Measurements from ENCODE around the gene ST3GAL5.
"Not testable (repeated sequence)": the region's sequence is repeated elsewhere in the genome, so short reads cannot be mapped to it uniquely, and the experiment has no call there.

The ST3GAL5 gene

GRCh38 chr2:85905187-85905666, 16.4 kb upstream of the ST3GAL5 start:
- no peak overlapping the region for H3K4me3 ChIP-seq (ENCODE audit: low read length in 2 of 2)
- H3K36me3 ChIP-seq (ENCODE audit: control insufficient read depth in 2 of 2, insufficient read depth in 2 of 2, low read length in 2 of 2): no peaks in the 10 kb centered on the region
- no peaks in the 10 kb centered on the region for H3K9me3 ChIP-seq (ENCODE audit: control insufficient read depth in 2 of 2, low read length in 2 of 2)
- peaks cover 11% of the 10 kb centered on the region for H3K4me1 ChIP-seq (ENCODE audit: control insufficient read depth, insufficient read depth, low read length)
- no peak overlapping the region for H3K9ac ChIP-seq (ENCODE audit: low read length in 2 of 2)
- peak overlapping the region; percentile 41 for H3K27ac ChIP-seq (ENCODE audit: low read length)
- no peaks in the 10 kb centered on the region for H3K27me3 ChIP-seq (ENCODE audit: control insufficient read depth in 1 of 2, insufficient read depth in 2 of 2, low read length in 2 of 2)

DNA sequence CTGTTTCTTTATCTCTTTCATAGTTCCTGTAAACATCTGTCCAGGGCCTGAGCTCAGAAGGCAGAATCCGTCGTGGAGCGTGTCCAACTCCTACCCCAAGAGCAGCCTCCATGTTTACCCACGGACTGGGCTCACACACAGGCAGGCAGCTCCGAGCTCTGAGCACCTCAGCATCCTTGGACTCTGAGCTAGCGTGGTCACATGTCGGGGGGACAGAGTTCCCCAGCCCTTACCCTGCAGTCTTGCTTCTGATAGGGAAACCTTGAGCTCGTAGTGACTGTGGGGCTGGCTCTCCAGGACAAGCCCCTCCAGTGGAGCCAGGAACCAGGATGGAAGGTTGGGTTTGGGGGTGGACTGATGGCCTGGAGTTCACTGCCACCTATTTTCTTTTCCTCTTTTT, 15.1 kb upstream of the ST3GAL5 start:
- H3K9ac ChIP-seq (ENCODE audit: low read length in 2 of 2): no peak overlapping the region
- H3K36me3 ChIP-seq (ENCODE audit: control insufficient read depth in 2 of 2, insufficient read depth in 2 of 2, low read length in 2 of 2): no peaks in the 10 kb centered on the region
- no peaks in the 10 kb centered on the region for H3K9me3 ChIP-seq (ENCODE audit: control insufficient read depth in 2 of 2, low read length in 2 of 2)
- H3K27me3 ChIP-seq (ENCODE audit: control insufficient read depth in 1 of 2, insufficient read depth in 2 of 2, low read length in 2 of 2): no peaks in the 10 kb centered on the region
- H3K4me1 ChIP-seq (ENCODE audit: control insufficient read depth, insufficient read depth, low read length): peaks cover 11% of the 10 kb centered on the region
- no peak overlapping the region for H3K27ac ChIP-seq (ENCODE audit: low read length)
- no peak overlapping the region for H3K4me3 ChIP-seq (ENCODE audit: low read length in 2 of 2)

DNA sequence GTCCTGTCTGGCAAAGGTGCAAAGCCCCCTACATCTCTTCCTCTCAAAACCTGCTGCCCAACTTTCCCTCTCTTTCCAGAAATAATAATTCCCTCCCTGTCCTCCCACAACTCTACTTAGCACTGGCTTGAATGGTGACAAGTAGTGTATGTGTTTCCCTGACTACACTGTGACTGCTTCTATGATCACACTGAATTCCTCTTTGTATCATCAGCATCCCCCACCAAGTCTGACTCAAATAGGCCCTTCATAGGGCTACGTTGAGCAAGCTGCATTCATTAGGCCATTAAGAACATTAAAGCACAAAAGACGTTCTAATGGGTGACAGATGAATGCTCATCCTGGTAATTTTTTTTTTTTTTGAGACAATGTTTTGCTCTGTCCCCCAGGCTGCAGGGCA, 13.7 kb upstream of the ST3GAL5 start:
- Histone ChIP-seq H3K4me1 (ENCODE audit: control insufficient read depth, insufficient read depth, low read length) (peaks cover 11% of the 10 kb centered on the region), H3K4me3 (ENCODE audit: low read length in 2 of 2) (no peak overlapping the region), H3K36me3 (ENCODE audit: control insufficient read depth in 2 of 2, insufficient read depth in 2 of 2, low read length in 2 of 2) (no peaks in the 10 kb centered on the region), H3K9me3 (ENCODE audit: control insufficient read depth in 2 of 2, low read length in 2 of 2) (no peaks in the 10 kb centered on the region), H3K27me3 (ENCODE audit: control insufficient read depth in 1 of 2, insufficient read depth in 2 of 2, low read length in 2 of 2) (no peaks in the 10 kb centered on the region), H3K27ac (ENCODE audit: low read length) (no peak overlapping the region), H3K9ac (ENCODE audit: low read length in 2 of 2) (no peak overlapping the region)

DNA sequence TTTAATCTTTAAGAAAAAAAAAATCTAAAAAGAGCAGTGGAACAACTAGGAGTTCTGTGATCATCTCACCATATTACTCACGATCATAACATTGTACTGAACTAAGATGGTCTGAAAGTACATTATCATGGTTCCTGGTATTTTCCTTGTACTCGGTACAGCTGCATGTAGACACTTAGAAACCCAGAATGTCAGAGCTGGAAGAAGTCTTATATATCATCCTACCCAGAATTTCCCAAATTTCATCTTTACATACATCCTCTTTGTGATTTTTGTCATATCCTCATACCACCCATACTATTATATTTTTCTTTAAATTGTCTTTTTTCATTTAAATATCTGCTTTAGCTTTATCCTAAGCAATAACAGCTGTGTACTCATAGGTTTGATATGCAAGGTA, 12.4 kb upstream of the ST3GAL5 start:
- Histone ChIP-seq H3K36me3 (ENCODE audit: control insufficient read depth in 2 of 2, insufficient read depth in 2 of 2, low read length in 2 of 2) (no peaks in the 10 kb centered on the region), H3K4me1 (ENCODE audit: control insufficient read depth, insufficient read depth, low read length) (peaks cover 11% of the 10 kb centered on the region), H3K9ac (ENCODE audit: low read length in 2 of 2) (no peak overlapping the region), H3K9me3 (ENCODE audit: control insufficient read depth in 2 of 2, low read length in 2 of 2) (no peaks in the 10 kb centered on the region), H3K4me3 (ENCODE audit: low read length in 2 of 2) (no peak overlapping the region), H3K27me3 (ENCODE audit: control insufficient read depth in 1 of 2, insufficient read depth in 2 of 2, low read length in 2 of 2) (no peaks in the 10 kb centered on the region), H3K27ac (ENCODE audit: low read length) (no peak overlapping the region)

DNA sequence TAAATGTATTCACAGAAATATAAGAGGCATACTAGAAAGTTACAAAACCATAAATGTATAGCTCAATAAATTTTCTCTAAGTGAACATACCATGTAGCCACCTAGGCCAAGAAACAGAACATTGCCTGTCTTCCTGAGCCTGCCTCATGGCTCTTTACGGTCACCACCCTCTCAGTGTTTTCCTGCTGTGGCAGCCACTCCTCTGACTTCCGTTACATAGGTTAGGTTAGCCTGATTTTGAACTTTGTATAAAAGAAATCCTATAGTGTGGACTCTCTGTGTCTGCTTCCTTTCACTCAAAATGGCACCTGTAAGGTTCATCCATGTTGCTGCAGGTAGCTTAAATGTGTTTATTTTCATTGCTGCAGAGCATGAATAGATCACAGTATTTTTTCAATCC, 11.6 kb upstream of the ST3GAL5 start:
- Histone ChIP-seq H3K9me3 (ENCODE audit: control insufficient read depth in 2 of 2, low read length in 2 of 2) (no peaks in the 10 kb centered on the region), H3K36me3 (ENCODE audit: control insufficient read depth in 2 of 2, insufficient read depth in 2 of 2, low read length in 2 of 2) (no peaks in the 10 kb centered on the region), H3K9ac (ENCODE audit: low read length in 2 of 2) (no peak overlapping the region), H3K4me3 (ENCODE audit: low read length in 2 of 2) (no peak overlapping the region), H3K27ac (ENCODE audit: low read length) (no peak overlapping the region), H3K4me1 (ENCODE audit: control insufficient read depth, insufficient read depth, low read length) (peaks cover 7% of the 10 kb centered on the region), H3K27me3 (ENCODE audit: control insufficient read depth in 1 of 2, insufficient read depth in 2 of 2, low read length in 2 of 2) (no peaks in the 10 kb centered on the region)

- no peak overlapping the region for H3K9ac ChIP-seq (ENCODE audit: low read length in 2 of 2)
- no peaks in the 10 kb centered on the region for H3K36me3 ChIP-seq (ENCODE audit: control insufficient read depth in 2 of 2, insufficient read depth in 2 of 2, low read length in 2 of 2)
- H3K27ac ChIP-seq (ENCODE audit: low read length): no peak overlapping the region
- H3K27me3 ChIP-seq (ENCODE audit: control insufficient read depth in 1 of 2, insufficient read depth in 2 of 2, low read length in 2 of 2): no peaks in the 10 kb centered on the region
- no peak overlapping the region for H3K4me3 ChIP-seq (ENCODE audit: low read length in 2 of 2)
- H3K4me1 ChIP-seq (ENCODE audit: control insufficient read depth, insufficient read depth, low read length): peaks cover 2% of the 10 kb centered on the region
- no peaks in the 10 kb centered on the region for H3K9me3 ChIP-seq (ENCODE audit: control insufficient read depth in 2 of 2, low read length in 2 of 2)
Measured at GRCh38 chr2:85899849-85900248, 11.1 kb upstream of the ST3GAL5 start.

DNA sequence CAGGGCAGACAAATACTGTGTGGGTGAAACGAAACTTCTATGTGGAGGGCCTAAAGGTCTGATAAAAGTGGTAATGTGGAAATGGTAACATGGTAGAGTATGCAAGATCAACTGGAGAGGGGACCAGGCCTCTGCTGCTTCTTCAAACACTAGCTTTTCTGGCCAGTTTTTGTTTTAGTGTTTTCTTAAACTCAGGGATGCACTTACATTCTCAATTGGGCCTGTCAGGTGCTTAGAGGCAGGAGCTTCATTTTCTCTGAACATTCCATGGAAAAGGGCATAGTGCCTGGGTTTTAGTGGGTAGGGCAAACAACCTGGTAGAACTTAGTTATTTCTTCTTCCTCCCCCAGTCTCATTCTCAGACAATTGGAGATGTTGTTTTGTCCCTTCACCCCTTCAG, 10.5 kb upstream of the ST3GAL5 start:
- no peaks in the 10 kb centered on the region for H3K36me3 ChIP-seq (ENCODE audit: control insufficient read depth in 2 of 2, insufficient read depth in 2 of 2, low read length in 2 of 2)
- no peak overlapping the region for H3K27ac ChIP-seq (ENCODE audit: low read length)
- H3K4me3 ChIP-seq (ENCODE audit: low read length in 2 of 2): no peak overlapping the region
- no peaks in the 10 kb centered on the region for H3K4me1 ChIP-seq (ENCODE audit: control insufficient read depth, insufficient read depth, low read length)
- H3K27me3 ChIP-seq (ENCODE audit: control insufficient read depth in 1 of 2, insufficient read depth in 2 of 2, low read length in 2 of 2): no peaks in the 10 kb centered on the region
- no peak overlapping the region for H3K9ac ChIP-seq (ENCODE audit: low read length in 2 of 2)
- no peaks in the 10 kb centered on the region for H3K9me3 ChIP-seq (ENCODE audit: control insufficient read depth in 2 of 2, low read length in 2 of 2)

- Histone ChIP-seq H3K9ac (ENCODE audit: low read length in 2 of 2) (no peak overlapping the region), H3K27me3 (ENCODE audit: control insufficient read depth in 1 of 2, insufficient read depth in 2 of 2, low read length in 2 of 2) (no peaks in the 10 kb centered on the region), H3K9me3 (ENCODE audit: control insufficient read depth in 2 of 2, low read length in 2 of 2) (no peaks in the 10 kb centered on the region), H3K36me3 (ENCODE audit: control insufficient read depth in 2 of 2, insufficient read depth in 2 of 2, low read length in 2 of 2) (no peaks in the 10 kb centered on the region), H3K4me1 (ENCODE audit: control insufficient read depth, insufficient read depth, low read length) (no peaks in the 10 kb centered on the region), H3K4me3 (ENCODE audit: low read length in 2 of 2) (no peak overlapping the region), H3K27ac (ENCODE audit: low read length) (no peak overlapping the region)
Measured at GRCh38 chr2:85898881-85899280, 10.1 kb upstream of the ST3GAL5 start.

- not testable (repeated sequence) for H3K36me3 ChIP-seq (ENCODE audit: control insufficient read depth in 2 of 2, insufficient read depth in 2 of 2, low read length in 2 of 2); H3K27me3 ChIP-seq (ENCODE audit: control insufficient read depth in 1 of 2, insufficient read depth in 2 of 2, low read length in 2 of 2); H3K9me3 ChIP-seq (ENCODE audit: control insufficient read depth in 2 of 2, low read length in 2 of 2); H3K4me3 ChIP-seq (ENCODE audit: low read length in 2 of 2); H3K9ac ChIP-seq (ENCODE audit: low read length in 2 of 2); H3K27ac ChIP-seq (ENCODE audit: low read length)
- peaks cover 12% of the 10 kb centered on the region for H3K4me1 ChIP-seq (ENCODE audit: control insufficient read depth, insufficient read depth, low read length)
Measured at GRCh38 chr2:85894554-85895278, 5.9 kb upstream of the ST3GAL5 start.

DNA sequence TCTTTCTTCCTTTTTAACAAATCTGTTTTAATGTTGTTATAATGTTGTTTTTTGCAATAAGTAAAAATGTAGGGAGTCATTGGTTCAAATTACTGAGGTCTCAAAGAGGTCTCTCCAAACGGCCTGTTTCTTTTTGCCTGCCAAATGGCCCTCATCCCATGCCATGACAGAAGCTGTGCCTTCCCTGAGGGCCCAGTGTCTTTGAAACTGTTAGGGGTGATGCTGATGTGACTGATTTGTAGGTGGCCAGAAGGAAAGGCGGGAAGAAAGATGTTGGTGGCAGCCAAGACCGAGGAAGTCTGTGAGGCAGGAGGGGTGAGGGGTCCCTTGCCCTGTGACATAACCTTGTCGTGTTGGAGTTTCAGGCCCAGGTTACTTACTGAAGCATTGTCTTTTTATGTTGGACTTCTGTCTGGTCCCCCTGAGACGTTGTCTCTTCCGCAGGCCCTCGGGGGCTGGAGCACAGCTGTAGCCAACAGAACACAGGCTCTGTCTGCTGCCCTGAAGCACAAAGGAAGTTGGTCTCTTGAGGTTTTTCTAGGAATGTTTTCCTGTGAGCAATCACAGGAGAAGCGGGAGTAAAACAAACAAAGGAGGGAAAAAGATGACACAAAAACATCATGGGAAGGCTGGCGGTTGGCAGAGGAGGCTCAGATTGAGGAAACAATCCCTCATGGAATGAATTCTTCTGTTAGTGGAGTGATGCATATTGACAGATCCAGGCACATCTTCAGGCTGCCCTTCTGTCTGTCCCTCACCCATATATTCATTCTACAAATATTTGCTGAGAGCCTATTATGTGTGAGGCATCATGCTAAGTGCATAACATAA, 4.9 kb upstream of the ST3GAL5 start:
- Histone ChIP-seq H3K27ac (ENCODE audit: low read length) (no peak overlapping the region), H3K27me3 (ENCODE audit: control insufficient read depth in 1 of 2, insufficient read depth in 2 of 2, low read length in 2 of 2) (no peaks in the 10 kb centered on the region), H3K36me3 (ENCODE audit: control insufficient read depth in 2 of 2, insufficient read depth in 2 of 2, low read length in 2 of 2) (no peaks in the 10 kb centered on the region), H3K9ac (ENCODE audit: low read length in 2 of 2) (no peak overlapping the region), H3K9me3 (ENCODE audit: control insufficient read depth in 2 of 2, low read length in 2 of 2) (no peaks in the 10 kb centered on the region), H3K4me3 (ENCODE audit: low read length in 2 of 2) (no peak overlapping the region), H3K4me1 (ENCODE audit: control insufficient read depth, insufficient read depth, low read length) (peaks cover 18% of the 10 kb centered on the region)

Data from stomach smooth muscle (tissue), 2 donors.